ENCODE data around the gene NSD1. TPM values are rescaled to one million over a fixed set of nuclear protein-coding genes. Genes with fewer than 3 reads are reported as not detected.

The NSD1 gene
- total RNA-seq, 2 donors from 2014 or later, result 150 to 190 TPM

DNA sequence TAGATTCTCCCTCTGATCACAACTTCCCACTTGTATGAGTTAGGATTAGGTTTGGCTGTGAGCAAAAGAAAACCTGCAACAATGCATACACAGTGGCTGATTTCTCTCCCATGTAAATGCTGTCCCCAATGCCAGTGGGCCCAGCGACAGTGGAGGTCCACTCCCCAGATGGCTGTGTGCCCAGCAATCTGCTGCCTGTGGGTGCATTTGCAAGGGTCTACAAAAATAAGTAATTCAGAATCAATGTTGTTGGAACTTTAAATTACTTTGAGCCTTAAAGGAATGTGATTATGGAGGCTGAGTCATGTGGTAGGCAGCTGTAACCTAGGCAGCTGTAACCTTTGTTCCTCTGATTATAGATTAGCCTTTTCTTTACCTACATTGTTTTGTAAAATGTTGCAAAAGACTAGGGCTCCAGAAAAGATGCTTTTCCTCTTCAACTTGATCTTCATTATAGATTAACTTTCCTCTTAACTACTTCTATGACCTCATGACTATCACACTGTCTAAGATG lies 192.4 kb downstream of the NSD1 start:
- Histone ChIP-seq H3K36me3 (ENCODE audit: control insufficient read depth, insufficient read depth, low read length) (peaks cover 16% of the 10 kb centered on the region), H3K4me3 (ENCODE audit: low read length) (no peak overlapping the region), H3K27ac (ENCODE audit: low read depth, low read length) (peak overlapping the region; percentile 45), H3K27me3 (ENCODE audit: control insufficient read depth, insufficient read depth, low read length, poor library complexity, severe bottlenecking) (no peaks in the 10 kb centered on the region), H3K4me1 (ENCODE audit: control insufficient read depth, insufficient read depth, low read length) (no peaks in the 10 kb centered on the region), H3K9ac (ENCODE audit: extremely low read depth, low read length, poor library complexity, severe bottlenecking) (peak overlapping the region; percentile 51), H3K9me3 (ENCODE audit: control insufficient read depth, low read length) (no peaks in the 10 kb centered on the region)
- H3K27ac Mint-ChIP-seq, result peak overlapping the region; percentile 85
- 39 to 43% methylated on average over 1 of the region's 1 CpG for WGBS, 2 experiments (ENCODE audit: insufficient coverage in 1 of 2, insufficient read length in 1 of 2)
- no peaks in the 10 kb centered on the region for H3K9me3 Mint-ChIP-seq
- H3K4me3 Mint-ChIP-seq, result no peak overlapping the region
- no peak for DNase-seq
- TF ChIP-seq CTCF (conservative IDR thresholded peaks at IDR 0.05), result no peak
- H3K27me3 Mint-ChIP-seq (ENCODE audit: insufficient read depth), result no peaks in the 10 kb centered on the region
- H3K4me1 Mint-ChIP-seq, result peaks cover 9% of the 10 kb centered on the region
- H3K36me3 Mint-ChIP-seq (ENCODE audit: low read depth), result peaks cover 41% of the 10 kb centered on the region

DNA sequence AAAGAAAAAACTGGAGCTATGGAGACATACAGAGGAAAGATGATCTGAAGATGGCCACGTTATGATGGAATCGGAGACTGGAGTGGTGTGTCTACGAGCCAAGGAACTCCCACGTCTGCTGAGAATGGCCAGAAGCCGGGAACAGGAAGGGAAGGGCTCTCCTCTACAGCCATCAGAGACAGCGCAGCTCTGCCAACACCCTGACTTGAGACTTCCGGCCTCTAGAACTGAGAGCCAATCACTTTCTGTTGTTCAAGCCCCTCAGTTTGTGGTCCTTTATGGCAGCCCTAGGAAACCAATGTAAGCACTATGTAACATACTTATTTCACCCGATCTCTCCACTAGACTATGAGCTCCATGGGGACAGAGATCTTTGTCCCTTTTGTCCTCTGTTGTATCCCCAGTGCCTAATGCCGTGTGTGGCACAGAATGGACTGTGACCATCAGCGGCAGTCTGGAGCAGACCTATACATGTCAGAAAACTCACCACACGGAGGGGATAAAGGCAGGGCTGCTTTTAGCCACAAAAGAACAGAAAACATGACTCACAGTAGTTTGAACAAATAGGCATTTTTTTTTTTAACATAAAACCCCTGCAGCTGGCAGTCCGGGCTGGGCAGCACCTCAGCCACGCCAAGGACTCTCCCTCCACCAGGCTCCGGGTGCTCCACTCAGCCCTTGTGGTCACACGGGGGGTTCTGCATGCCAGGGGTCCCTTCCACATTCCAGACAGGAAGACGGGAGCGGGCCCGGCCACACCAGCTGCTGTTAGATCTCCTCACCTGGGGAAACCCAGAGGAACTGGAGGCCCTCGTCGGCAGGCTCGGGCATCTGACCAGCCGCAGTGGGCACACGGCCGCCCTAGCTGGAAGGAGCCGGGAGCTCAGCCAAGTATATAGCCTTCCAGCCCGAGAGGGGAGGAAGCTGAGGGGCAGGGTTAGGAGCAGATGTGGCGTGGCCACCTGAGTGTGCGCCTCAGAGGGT lies 194.3 kb downstream of the NSD1 start:
- WGBS, 2 experiments (ENCODE audit: insufficient coverage in 1 of 2, insufficient read length in 1 of 2), result 94 to 95% methylated on average over 24 to 28 of the region's 28 CpGs
- Histone ChIP-seq H3K27me3 (ENCODE audit: control insufficient read depth, insufficient read depth, low read length, poor library complexity, severe bottlenecking) (no peaks in the 10 kb centered on the region), H3K4me3 (ENCODE audit: low read length) (no peak overlapping the region), H3K9me3 (ENCODE audit: control insufficient read depth, low read length) (no peaks in the 10 kb centered on the region), H3K27ac (ENCODE audit: low read depth, low read length) (no peak overlapping the region), H3K36me3 (ENCODE audit: control insufficient read depth, insufficient read depth, low read length) (peaks cover 19% of the 10 kb centered on the region), H3K4me1 (ENCODE audit: control insufficient read depth, insufficient read depth, low read length) (no peaks in the 10 kb centered on the region), H3K9ac (ENCODE audit: extremely low read depth, low read length, poor library complexity, severe bottlenecking) (no peak overlapping the region)
- no peak for TF ChIP-seq CTCF (conservative IDR thresholded peaks at IDR 0.05)
- no peaks in the 10 kb centered on the region for H3K9me3 Mint-ChIP-seq
- no peaks in the 10 kb centered on the region for H3K27me3 Mint-ChIP-seq (ENCODE audit: insufficient read depth)
- H3K27ac Mint-ChIP-seq, result peak overlapping the region; percentile 44
- no peak for DNase-seq
- no peak overlapping the region for H3K4me3 Mint-ChIP-seq
- H3K4me1 Mint-ChIP-seq, result peaks cover 9% of the 10 kb centered on the region
- peaks cover 49% of the 10 kb centered on the region for H3K36me3 Mint-ChIP-seq (ENCODE audit: low read depth)

DNA sequence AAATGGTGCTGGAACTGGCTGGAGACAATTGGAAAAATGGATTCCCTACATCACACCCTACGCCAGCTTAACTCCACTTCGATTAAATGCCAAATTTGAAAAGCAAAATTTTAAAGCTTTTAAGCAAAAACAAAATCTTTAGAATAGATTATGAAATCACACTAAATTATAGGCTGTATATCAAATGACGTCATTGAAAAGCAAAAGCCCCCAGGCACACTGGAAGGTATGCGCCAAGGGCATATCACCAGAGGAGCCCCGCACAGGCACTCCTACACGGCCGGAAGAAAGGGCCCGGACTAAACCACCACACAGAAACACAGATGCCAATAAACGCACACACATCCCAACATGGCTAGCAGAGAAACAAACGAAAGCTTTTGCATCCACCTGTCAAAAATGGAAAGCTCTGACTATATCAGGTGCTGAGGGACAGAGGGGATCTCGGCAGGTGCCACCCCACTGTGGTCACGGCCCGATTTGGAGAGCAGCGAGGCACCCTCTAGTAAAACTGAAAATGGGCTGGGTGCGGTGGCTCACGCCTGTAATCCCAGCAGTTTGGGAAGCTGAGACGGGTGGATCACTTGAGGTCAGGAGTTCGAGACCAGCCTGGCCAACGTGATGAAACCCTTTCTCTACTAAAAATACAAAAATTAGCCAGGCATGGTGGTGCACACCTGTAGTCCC lies 195.1 kb downstream of the NSD1 start:
- DNase-seq, result no peak
- no peak overlapping the region for H3K27ac Mint-ChIP-seq
- no peaks in the 10 kb centered on the region for H3K27me3 ChIP-seq (ENCODE audit: control insufficient read depth, insufficient read depth, low read length, poor library complexity, severe bottlenecking)
- no peaks in the 10 kb centered on the region for H3K27me3 Mint-ChIP-seq (ENCODE audit: insufficient read depth)
- WGBS, 2 experiments (ENCODE audit: insufficient coverage in 1 of 2, insufficient read length in 1 of 2), result 88 to 90% methylated on average over 7 to 19 of the region's 19 CpGs
- H3K4me1 ChIP-seq (ENCODE audit: control insufficient read depth, insufficient read depth, low read length), result no peaks in the 10 kb centered on the region
- H3K4me1 Mint-ChIP-seq, result peaks cover 9% of the 10 kb centered on the region
- no peak for TF ChIP-seq CTCF (conservative IDR thresholded peaks at IDR 0.05)
- H3K4me3 ChIP-seq (ENCODE audit: low read length), result no peak overlapping the region
- no peaks in the 10 kb centered on the region for H3K9me3 ChIP-seq (ENCODE audit: control insufficient read depth, low read length)
- H3K4me3 Mint-ChIP-seq, result no peak overlapping the region
- peaks cover 55% of the 10 kb centered on the region for H3K36me3 Mint-ChIP-seq (ENCODE audit: low read depth)
- H3K9ac ChIP-seq (ENCODE audit: extremely low read depth, low read length, poor library complexity, severe bottlenecking), result no peak overlapping the region
- H3K9me3 Mint-ChIP-seq, result no peaks in the 10 kb centered on the region
- H3K36me3 ChIP-seq (ENCODE audit: control insufficient read depth, insufficient read depth, low read length), result peaks cover 25% of the 10 kb centered on the region
- no peak overlapping the region for H3K27ac ChIP-seq (ENCODE audit: low read depth, low read length)
